Thyroid gland (tissue), 4 donors: ENCODE data around the gene SH3D19. TPM values are rescaled to one million over a fixed set of nuclear protein-coding genes. Genes with fewer than 3 reads are reported as not detected.
A peak's percentile ranks its signal among the peaks of the same experiment; 100 is the strongest.

ENCODE experiments used
- DNase-seq, 2 donors: peaks; one replicate each; pipeline ENCODE4 v3.0.0-alpha.2; 2019
- H3K27ac ChIP-seq, 3 donors: fragments of 200-600 bp; sonication (generic); 1 replicate in 2 of 3; 2 replicates in 1 of 3; pipeline ENCODE4 v1.5.1; 2016 to 2019; ENCODE audit warnings: mild to moderate bottlenecking in 1 of 3, moderate library complexity in 1 of 3
- H3K27me3 ChIP-seq: fragments of 200-600 bp; sonication (generic); one replicate; pipeline ENCODE4 v1.5.1; 2019
- H3K36me3 ChIP-seq, 2 donors: fragments of 200-600 bp; sonication (generic); one replicate each; pipeline ENCODE4 v1.5.1; 2016 to 2019
- H3K4me1 ChIP-seq, 2 donors: fragments of 200-600 bp; sonication (generic); one replicate each; pipeline ENCODE4 v1.5.1; 2017 to 2019
- H3K4me3 ChIP-seq, 3 donors: fragments of 200-600 bp; sonication (generic); replicated peaks in 1 of 3; 1 replicate in 2 of 3; 2 replicates in 1 of 3; pipeline ENCODE4 v1.5.1; 2016; ENCODE audit warnings: mild to moderate bottlenecking in 1 of 3
- H3K9me3 ChIP-seq: fragments of 200-600 bp; sonication (generic); one replicate; pipeline ENCODE4 v1.5.1; 2017
- CTCF ChIP-seq, 6 experiments: fragments of 200-600 bp in 3 of 6; fragments of 450-650 bp in 3 of 6; sonication (generic) in 3 of 6; IDR thresholded peaks; one replicate each; pipeline ENCODE4 v1.5.1; 2016 to 2019; ENCODE audit warnings: antibody characterized with exemption in 6 of 6, mild to moderate bottlenecking in 2 of 6, inconsistent platforms in 1 of 6, moderate library complexity in 1 of 6
- POLR2A ChIP-seq, 2 donors: fragments of 450-650 bp; IDR thresholded peaks; one replicate each; pipeline ENCODE4 v1.6.1; 2017; ENCODE audit warnings: antibody characterized with exemption in 2 of 2, mild to moderate bottlenecking in 2 of 2, moderate library complexity in 1 of 2
- WGBS, 2 donors: methylation state at CpG; one replicate each; pipeline ENCODE4 v1.1.5; 2017; 5-methylcytosine and 5-hydroxymethylcytosine counted together
- intact Hi-C: fragments of 100-400 bp; cut with DNase I; formaldehyde crosslinking; loops from one replicate; pipeline ENCODE4 v1.15.1; 2023
- total RNA-seq, 4 donors: library from RNA; depleted of rRNA; stranded (reverse); fragments of >200 nt; gene quantifications; one replicate each; pipeline ENCODE4 v1.2.3, GENCODE V29; 2016

The SH3D19 gene
- total RNA-seq, 4 donors from 2014 or later, result 82.0 to 143 (median 113) TPM

- Histone ChIP-seq H3K4me1 (peaks cover 6 to 15% of the 10 kb centered on the region in 2 donors), H3K27ac (no peak overlapping the region), H3K9me3 (no peaks in the 10 kb centered on the region), H3K27me3 (no peaks in the 10 kb centered on the region), H3K4me3 (no peak overlapping the region), H3K36me3 (no peaks in the 10 kb centered on the region)
- intact Hi-C loops, result no loop called here
- no peak for DNase-seq
- TF ChIP-seq POLR2A (IDR thresholded peaks at IDR 0.05), result no peak
- TF ChIP-seq CTCF (IDR thresholded peaks at IDR 0.05), result no peak
- WGBS, 2 donors, result 84 to 85% methylated on average over 7 of the region's 7 CpGs
Measured at GRCh38 chr4:151231915-151232595, 93.3 kb downstream of the SH3D19 start.

- TF ChIP-seq CTCF (IDR thresholded peaks at IDR 0.05) (no peak), POLR2A (IDR thresholded peaks at IDR 0.05) (no peak)
- Histone ChIP-seq H3K9me3 (no peaks in the 10 kb centered on the region), H3K27ac (peak overlapping the region; percentile 42 to 73 (median 55)), H3K36me3 (no peaks in the 10 kb centered on the region), H3K4me3 (no peak overlapping the region), H3K4me1 (peaks cover 6 to 15% of the 10 kb centered on the region in 2 donors), H3K27me3 (no peaks in the 10 kb centered on the region)
- 82 to 88% methylated on average over 6 of the region's 6 CpGs for WGBS, 2 donors
- no peak for DNase-seq
- intact Hi-C loops, result no loop called here
Measured at GRCh38 chr4:151228189-151229119, 97.0 kb downstream of the SH3D19 start.

GRCh38 chr4:151227731-151228130 lies 97.7 kb downstream of the SH3D19 start:
- peak; percentile 31 to 58 for DNase-seq
- 26 to 35% methylated on average over 3 of the region's 3 CpGs for WGBS, 2 donors

GRCh38 chr4:151227172-151227571 lies 98.2 kb downstream of the SH3D19 start:
- Histone ChIP-seq H3K27me3 (no peaks in the 10 kb centered on the region), H3K4me1 (peaks cover 6 to 15% of the 10 kb centered on the region in 2 donors), H3K9me3 (no peaks in the 10 kb centered on the region), H3K36me3 (no peaks in the 10 kb centered on the region), H3K27ac (peak overlapping the region in 2 of 3 donors; percentile 55 to 73), H3K4me3 (no peak overlapping the region)
- TF ChIP-seq POLR2A (IDR thresholded peaks at IDR 0.05) (no peak), CTCF (IDR thresholded peaks at IDR 0.05) (no peak)
- intact Hi-C loops, result no loop called here
- DNase-seq, result no peak
- 68 to 76% methylated on average over 1 of the region's 1 CpG for WGBS, 2 donors

More at GRCh38 chr4:151227731-151228130, 97.7 kb downstream of the SH3D19 start:
- intact Hi-C loops, result no loop called here
- no peaks in the 10 kb centered on the region for H3K9me3 ChIP-seq
- H3K27me3 ChIP-seq, result no peaks in the 10 kb centered on the region
- no peaks in the 10 kb centered on the region for H3K36me3 ChIP-seq
- H3K27ac ChIP-seq, result peak overlapping the region; percentile 42 to 73 (median 55)
- H3K4me3 ChIP-seq, result no peak overlapping the region
- peaks cover 6 to 15% of the 10 kb centered on the region in 2 donors for H3K4me1 ChIP-seq
- TF ChIP-seq POLR2A (IDR thresholded peaks at IDR 0.05), result no peak
- no peak for TF ChIP-seq CTCF (IDR thresholded peaks at IDR 0.05)
